ENCODE results near the gene TMEM117. TPM values are rescaled to one million over a fixed set of nuclear protein-coding genes. Genes with fewer than 3 reads are reported as not detected.

TMEM117 gene
- total and polyA plus RNA-seq, 10 of the 15 experiments (the other 5 are each of a cell fraction or from before 2014, with no cell fraction given): 3.1 to 8.2 (median 6.1) TPM

GRCh38 chr12:43836475-43836989, 651 bp downstream of the TMEM117 start (continued):
- TF ChIP-seq ETV6 (conservative IDR thresholded peaks at IDR 0.05 in 1 of 2, IDR thresholded peaks at IDR 0.05 in 1 of 2; ENCODE audit: borderline replicate concordance in 1 of 2, low read depth in 1 of 2): no peak
- no peak for TF ChIP-seq HCFC1 (IDR thresholded peaks at IDR 0.05; ENCODE audit: low read length)
- TF ChIP-seq SP1 (IDR thresholded peaks at IDR 0.05; ENCODE audit: low read depth, low read length): no peak
- TF ChIP-seq YY1 (IDR thresholded peaks at IDR 0.05; ENCODE audit: low read depth, low read length): no peak
- no peak for TF ChIP-seq E2F8 (IDR thresholded peaks at IDR 0.05; ENCODE audit: low read depth, partially characterized antibody)
- no peak for TF ChIP-seq PBX3 (IDR thresholded peaks at IDR 0.05; ENCODE audit: insufficient replicate concordance, low read depth, low read length)
- TF ChIP-seq RFX5 (IDR thresholded peaks at IDR 0.05; ENCODE audit: low read depth, low read length): no peak
- TF ChIP-seq EED (IDR thresholded peaks at IDR 0.05; ENCODE audit: low read depth): no peak
- TF ChIP-seq SUZ12 (IDR thresholded peaks at IDR 0.05; ENCODE audit: unreplicated experiment): no peak
- no peak for TF ChIP-seq KDM1A (IDR thresholded peaks at IDR 0.05; ENCODE audit: borderline replicate concordance)
- TF ChIP-seq CBFB (IDR thresholded peaks at IDR 0.05; ENCODE audit: low read depth): no peak
- TF ChIP-seq RUNX3 (IDR thresholded peaks at IDR 0.05; ENCODE audit: low read length): peak; percentile 29
- TF ChIP-seq NRF1 (conservative IDR thresholded peaks at IDR 0.05; ENCODE audit: low read depth, low read length): no peak
- TF ChIP-seq NFYA (IDR thresholded peaks at IDR 0.05; ENCODE audit: borderline replicate concordance, low read depth, low read length): no peak
- no peak for TF ChIP-seq E2F4 (IDR thresholded peaks at IDR 0.05; ENCODE audit: low read depth, low read length)
- 0 out of 3 replicates have a peak, but pooled peaks of 1 of the 2 experiments have one; percentile 15 for TF ChIP-seq EGR1 (IDR thresholded peaks at IDR 0.05; ENCODE audit: borderline replicate concordance in 1 of 2, low read depth in 2 of 2, low read length in 2 of 2)
- no peak for TF ChIP-seq ZNF592 (IDR thresholded peaks at IDR 0.05)
- no peak for TF ChIP-seq CBX3 (IDR thresholded peaks at IDR 0.05; ENCODE audit: borderline replicate concordance, low read depth)
- TF ChIP-seq ZNF217 (IDR thresholded peaks at IDR 0.05): no peak
